PC-3 (cell line): ENCODE data around the gene HNRNPA2B1.
"Not testable (repeated sequence)": the region's sequence is repeated elsewhere in the genome, so short reads cannot be mapped to it uniquely, and the experiment has no call there.

Experiments used
- CTCF ChIP-seq: fragments of 300-600 bp; sonication (generic); conservative IDR thresholded peaks from 2 replicates; pipeline ENCODE4 v1.5.1; 2017; ENCODE audit warnings: antibody characterized with exemption, low read depth, mild to moderate bottlenecking, low read length
- EZH2 ChIP-seq: fragments of 300-600 bp; sonication (generic); IDR thresholded peaks from one replicate; pipeline ENCODE4 v1.6.1; 2017; ENCODE audit warnings: antibody characterized with exemption, mild to moderate bottlenecking, low read length; ENCODE audit not compliant: unreplicated experiment
- EZH2phosphoT487 ChIP-seq: fragments of 300-600 bp; sonication (generic); IDR thresholded peaks from 2 replicates; pipeline ENCODE4 v1.6.1; 2018; ENCODE audit warnings: mild to moderate bottlenecking, antibody characterized with exemption, low read length, borderline replicate concordance

GRCh38 chr7:26176696-26177095 is 23.9 kb downstream of the HNRNPA2B1 start:
- not testable (repeated sequence) for TF ChIP-seq CTCF, EZH2, EZH2phosphoT487
